GM13977 (cell line): Measurements from ENCODE around the gene FTO.

Experiments used
- DNase-seq: peaks from one replicate; pipeline ENCODE4 v3.0.0; 2012; ENCODE audit warnings: low spot score
- CTCF ChIP-seq: IDR thresholded peaks from 2 replicates; pipeline ENCODE4 v1.5.1; 2012; ENCODE audit warnings: mild to moderate bottlenecking, control low read depth; ENCODE audit not compliant: insufficient read depth; ENCODE audit errors: extremely low read depth, missing control alignments
- in situ Hi-C: fragments of 300-500 bp; cut with MboI; formaldehyde crosslinking; loops from one replicate; pipeline ENCODE4 v1.12.0; 2022; ENCODE audit warnings: low sequenced_read_pairs, low pct_unique_long_range_greater_than_20kb, mixed read lengths, inconsistent platforms; ENCODE audit not compliant: unreplicated experiment

The FTO gene

GRCh38 chr16:54148974-54149373 lies 445.0 kb downstream of the FTO start:
- in situ Hi-C loops = no loop called here
- TF ChIP-seq CTCF = no peak
- no peak for DNase-seq

GRCh38 chr16:54150861-54151260 lies 446.9 kb downstream of the FTO start:
- DNase-seq = no peak
- in situ Hi-C loops = no loop called here
- no peak for TF ChIP-seq CTCF

GRCh38 chr16:54152362-54153239 lies 448.6 kb downstream of the FTO start:
- in situ Hi-C loops = no loop called here
- DNase-seq = no peak
- TF ChIP-seq CTCF = no peak

- TF ChIP-seq CTCF = no peak
- DNase-seq = no peak
- in situ Hi-C loops = no loop called here
These were observed 449.4 kb downstream of the FTO start for GRCh38 chr16:54153240-54153934.

- TF ChIP-seq CTCF = no peak
- no peak for DNase-seq
- in situ Hi-C loops = no loop called here
These were observed 452.4 kb downstream of the FTO start for GRCh38 chr16:54156349-54156748.

- TF ChIP-seq CTCF = no peak
- no peak for DNase-seq
- in situ Hi-C loops = no loop called here
These were observed 455.0 kb downstream of the FTO start for GRCh38 chr16:54158986-54159385.
